Skin of body (tissue), 2 donors: ENCODE results near the gene RUFY4. TPM values are rescaled to one million over a fixed set of nuclear protein-coding genes. Genes with fewer than 3 reads are reported as not detected.
"Not testable (repeated sequence)": the region's sequence is repeated elsewhere in the genome, so short reads cannot be mapped to it uniquely, and the experiment has no call there.

Experiments
- DNase-seq: peaks from one replicate; lab custom pipeline; 2025; lab: John Stamatoyannopoulos, UW
- total RNA-seq: library from RNA; depleted of rRNA; stranded (reverse); fragments of >200 nt; gene quantifications from one replicate; pipeline ENCODE4 v1.2.3, GENCODE V29; 2014

The RUFY4 gene
- total RNA-seq, 1 donor from 2014 or later: 0.10 TPM

DNA sequence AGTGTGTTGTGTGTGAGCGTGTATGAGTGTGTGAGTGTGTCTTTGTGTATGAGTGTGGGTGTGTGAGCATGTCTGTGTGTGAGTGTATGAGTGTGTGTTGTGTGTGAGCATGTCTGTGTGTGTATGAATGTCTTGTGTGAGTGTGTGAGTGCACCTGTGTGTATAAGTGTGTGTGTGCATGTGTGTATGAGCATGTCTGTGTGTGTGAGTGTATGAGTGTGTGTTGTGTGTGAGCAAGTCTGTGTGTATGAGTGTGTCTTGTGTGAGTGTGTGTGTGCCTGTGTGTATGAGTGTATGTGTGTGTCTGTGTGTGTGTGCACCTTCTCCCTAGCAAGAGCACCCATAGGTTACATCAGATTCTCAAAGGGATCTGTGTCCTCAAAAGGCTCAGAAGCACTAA is 37.8 kb upstream of the RUFY4 start:
- DNase-seq: no peak

DNA sequence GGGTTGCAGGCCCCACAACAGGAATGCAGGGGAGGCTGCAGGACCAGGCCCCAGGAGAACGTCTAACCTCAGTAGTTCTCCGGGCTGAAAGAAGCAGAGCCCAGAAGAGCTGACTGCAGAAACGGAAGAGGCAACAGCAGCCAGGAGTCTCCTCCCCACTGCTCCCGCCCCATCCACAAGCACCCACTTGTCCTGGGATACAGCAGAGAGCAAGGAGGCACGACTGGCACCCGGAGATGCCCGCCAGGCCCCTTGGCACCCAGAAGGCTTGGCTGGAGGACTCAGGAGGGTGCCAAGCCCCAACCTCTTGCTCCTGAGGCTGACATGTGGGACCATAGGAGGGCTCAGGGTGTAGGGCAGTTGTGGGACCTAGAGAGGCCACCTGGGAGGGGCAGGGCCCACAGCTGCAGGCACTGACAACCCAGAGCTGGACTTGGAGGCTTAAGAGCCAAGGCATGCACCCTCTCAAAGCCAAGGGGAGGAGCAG is 37.2 kb upstream of the RUFY4 start:
- no peak for DNase-seq

DNA sequence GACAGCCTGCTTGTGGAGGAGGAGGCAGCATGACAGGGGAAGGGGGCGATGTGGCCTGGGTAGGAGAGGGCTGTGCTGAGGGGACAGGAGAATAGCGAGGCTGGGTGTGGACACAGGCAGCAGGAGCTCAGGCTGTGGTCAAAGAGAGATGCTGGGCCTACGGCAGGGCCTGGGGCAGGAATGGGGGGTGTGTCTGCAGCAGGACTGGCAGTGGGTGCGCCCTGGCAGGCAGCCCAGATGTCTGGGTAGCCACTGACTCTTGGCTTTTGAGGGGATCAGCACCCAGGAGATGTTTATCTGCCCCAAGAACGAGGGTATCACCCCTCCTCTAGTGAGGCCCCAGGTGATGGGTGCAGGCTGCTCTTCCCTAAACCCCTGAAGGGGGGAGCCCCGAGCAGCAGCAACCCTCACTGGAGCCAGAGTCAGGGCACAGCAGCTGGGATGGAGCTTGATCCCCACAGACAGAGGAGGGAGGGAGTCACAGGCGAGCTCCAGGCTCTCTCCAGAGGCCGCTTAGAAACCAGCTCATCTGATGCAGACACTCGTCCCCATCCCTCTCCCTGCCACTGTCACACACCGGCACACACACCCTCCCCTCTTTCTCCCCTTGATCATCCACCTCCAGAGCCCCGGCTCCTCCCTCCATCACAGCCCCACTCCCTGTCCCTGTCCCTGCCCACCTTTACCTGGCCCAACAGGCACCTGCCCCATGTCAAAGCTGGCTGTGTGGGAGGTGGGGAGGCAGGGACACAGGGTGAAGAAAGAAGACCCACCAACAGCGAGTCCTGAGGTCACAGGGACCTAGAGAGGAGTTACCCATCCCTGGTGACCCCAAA is 36.5 kb upstream of the RUFY4 start:
- no peak for DNase-seq

DNA sequence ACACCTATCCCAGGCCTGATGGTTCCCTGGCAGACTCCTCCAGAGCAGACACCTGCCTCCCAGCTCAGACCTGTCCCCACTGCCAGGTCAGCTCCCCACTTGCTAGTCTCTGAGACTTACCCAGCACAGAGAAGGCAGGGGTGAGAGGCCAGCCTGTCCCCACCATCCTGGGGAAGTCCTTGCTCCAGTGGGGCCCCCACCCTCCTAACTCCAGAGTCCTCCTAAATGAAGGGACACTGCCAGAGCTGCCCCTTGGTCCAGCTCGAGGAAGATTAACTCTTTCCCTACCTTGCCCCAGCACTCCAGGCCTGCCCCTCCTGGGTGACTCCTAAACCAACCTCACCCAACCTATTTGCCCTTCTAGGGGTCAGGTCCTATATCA is 35.9 kb upstream of the RUFY4 start:
- no peak for DNase-seq

DNA sequence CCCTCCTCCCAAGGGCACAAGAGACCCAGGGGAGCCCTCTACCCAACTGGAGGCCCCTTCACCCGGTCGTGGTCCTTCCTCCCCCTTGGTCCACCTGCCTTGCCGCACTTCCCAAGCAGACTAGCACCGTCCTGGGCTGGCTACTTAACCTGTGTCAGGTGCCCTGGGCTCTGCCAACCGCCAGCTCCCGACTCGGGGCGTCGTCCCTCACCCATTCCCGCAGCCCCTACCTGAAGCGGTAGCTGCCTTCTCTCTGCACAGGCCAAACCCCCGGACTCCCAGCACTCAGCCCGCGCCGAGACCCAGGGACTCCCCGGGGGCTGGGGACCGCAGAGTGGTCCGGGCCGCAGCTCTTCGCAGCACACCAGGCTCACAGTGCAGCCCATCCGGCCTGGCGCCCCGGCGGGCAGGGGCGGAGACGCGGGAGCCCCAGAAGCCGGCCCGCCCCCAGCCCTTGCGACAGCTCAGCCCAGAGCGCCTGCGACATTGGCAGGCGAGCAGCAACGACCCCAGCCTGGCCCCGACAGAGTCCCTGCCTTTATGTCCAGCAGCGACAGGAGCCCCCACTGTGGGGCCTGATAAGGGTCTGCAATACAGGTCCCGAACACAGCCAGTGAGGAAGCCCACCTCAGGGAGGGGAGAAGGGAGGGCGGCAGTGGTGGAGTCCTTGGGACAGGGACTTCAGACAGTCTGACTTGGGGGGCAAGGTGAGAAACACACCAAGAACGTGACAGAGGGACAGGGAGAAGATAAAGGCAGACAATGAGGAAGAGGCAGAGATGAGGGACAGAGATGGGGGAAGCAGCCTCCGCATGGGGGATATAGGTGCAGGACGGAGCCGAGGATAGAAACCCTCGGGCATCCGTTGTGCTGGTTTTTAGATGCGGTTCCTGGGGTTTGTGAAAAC is 35.2 kb upstream of the RUFY4 start:
- no peak for DNase-seq

DNA sequence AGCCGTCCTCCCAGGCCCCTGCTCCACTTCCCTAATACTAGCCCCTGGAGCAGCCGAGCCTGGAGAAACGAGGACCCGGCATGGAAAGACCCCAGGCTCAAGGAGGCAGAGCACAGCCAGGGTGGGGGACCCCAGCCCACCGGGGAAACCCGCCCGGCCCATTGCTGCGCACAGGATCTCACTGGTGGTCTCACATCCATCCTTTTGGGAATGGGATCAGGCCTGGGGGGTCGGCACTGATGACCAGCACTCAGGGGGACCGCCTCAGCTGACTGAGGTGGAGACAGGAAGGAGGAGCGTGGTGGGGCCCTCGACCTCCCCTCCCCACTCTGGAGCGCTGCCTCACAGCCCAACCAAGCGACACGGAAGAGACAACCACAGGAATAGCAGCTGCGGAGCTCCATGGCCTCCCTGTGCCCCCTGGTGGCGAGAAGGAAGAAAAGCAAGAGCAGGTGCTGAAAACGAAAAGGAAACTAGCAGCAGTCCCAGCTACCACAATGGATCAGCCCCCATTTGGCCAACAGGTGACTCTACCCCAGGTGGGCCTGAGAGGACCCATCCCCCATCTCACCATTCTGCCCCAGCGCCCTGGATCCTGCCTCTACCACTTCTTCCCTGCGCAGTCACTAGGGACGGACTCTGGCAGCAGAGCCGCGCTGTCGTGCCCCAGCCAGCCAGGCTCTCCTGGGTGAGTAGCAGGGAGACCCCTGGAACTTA is 34.4 kb upstream of the RUFY4 start:
- DNase-seq: peak; percentile 43

DNA sequence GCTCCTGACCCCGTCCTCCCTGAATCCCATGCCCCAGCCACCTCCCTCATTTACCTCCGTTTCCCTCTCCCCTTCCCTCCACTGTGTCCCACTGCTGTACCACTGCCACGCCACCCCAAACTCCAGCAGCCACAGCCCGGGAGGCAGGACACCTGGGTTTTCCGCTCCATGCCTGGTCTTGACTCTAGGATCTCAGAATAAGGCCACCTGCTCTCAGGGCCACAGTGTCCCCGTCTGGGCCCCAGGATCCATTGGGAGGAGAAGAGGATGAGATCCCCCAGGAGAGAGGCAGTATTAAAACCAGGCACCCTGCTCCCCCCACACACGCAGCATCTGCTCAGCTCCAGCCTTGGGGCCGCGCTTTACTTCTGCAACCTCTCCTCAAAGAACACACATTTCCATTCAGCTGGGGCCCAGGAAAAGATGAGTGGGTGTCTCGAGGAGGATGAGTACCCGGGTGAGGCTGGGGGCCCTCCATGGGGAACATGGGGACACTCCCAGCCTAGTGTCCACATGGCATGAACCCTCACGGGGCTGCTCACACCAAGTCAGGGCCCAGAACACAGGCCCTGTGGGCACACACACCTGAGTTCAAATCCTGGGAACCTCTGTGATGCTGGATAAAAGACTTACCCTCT is 33.5 kb upstream of the RUFY4 start:
- no peak for DNase-seq

DNA sequence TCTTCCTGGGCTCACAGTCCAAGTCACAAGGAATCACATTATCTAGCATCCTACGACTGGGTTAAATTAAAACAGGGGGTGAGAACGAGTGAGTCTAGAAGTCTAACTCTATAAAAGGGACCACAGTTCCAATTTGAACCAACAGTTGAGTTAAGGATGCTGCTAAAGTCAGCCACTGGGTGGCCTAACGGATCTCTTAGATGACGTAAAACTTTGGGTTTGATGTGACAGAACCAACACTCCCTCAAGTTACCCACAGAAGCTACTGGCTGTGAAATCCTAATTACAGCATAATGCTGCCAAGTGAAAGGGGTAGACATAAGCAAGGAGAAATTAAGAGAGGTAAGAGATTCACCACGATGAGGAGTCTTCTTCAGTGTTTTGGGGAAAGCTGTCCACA is 32.7 kb upstream of the RUFY4 start:
- DNase-seq: no peak

DNA sequence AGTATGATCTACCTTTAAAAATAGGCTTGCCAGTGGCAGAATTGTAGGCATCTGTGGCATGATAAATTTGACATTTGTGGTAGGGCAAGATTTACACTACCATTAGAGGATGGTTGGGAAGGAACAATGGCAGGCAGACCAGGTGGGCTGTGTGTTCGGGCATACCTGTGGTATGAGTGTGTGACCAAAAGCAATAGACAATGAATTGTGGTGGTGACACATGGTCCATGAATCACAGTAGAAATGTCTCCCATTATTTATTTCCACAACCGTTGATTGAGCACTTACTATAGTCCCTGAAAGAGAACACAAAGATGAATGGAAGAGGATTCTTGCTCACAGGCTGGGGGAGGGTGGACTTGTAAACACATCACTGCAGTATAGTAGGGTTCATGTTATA is 29.9 kb upstream of the RUFY4 start:
- no peak for DNase-seq

DNA sequence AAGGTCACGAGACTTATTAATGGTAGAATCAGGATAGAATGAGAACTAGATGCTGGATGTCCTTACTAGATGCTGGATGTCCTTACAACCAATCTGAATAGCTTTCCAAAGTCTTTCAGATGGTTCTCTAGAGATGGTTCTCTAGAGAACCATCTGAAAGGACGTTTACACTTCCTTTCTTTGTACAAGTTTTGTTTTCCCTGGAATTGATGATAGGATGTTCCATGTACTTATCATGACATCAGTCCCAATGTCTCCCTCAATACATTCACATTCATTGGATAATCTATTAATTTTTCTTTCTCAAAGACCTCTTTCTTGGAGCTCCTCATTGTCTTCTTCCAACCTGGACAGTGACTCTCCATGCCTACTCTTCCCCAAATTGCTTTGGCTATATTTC is 28.2 kb upstream of the RUFY4 start:
- no peak for DNase-seq

DNA sequence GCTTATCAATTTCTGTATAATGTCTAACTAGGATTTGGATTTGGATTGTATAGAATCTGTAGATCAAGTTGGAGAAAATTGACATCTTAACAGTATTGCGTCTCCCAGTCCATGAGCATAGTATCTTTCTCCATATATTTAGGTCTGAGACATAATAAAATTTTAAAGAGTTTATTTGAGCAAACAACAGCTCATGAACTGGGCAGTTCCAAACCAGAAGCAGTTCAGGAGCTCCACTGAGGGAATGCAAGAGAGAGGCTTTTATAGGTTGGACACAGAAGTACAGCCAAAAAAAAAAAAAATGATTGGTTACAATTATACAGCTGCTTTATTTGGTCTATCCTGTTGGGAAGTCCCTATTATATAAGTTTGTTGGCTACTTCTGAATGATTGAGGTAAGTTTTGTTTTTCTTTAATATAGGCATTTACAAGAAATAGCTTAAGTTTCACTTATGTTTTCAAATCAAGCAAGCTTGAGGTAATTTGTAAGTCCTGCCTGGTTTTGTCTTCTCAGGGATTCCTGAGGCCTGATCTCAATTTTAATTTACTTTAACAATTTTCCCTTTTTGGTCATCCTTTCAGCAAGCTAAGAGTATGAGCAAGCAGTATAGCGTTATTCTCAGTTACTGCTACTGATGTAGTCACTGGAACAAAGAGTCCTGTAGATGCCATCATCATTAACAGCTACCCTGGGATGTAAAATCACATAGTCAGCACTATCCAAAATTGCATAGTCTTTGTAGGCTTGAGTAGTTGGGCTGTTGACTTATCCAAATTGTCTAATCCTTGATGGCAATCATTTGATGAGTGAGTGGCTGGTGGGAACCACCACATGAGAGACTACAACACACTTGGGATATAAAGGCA is 27.5 kb upstream of the RUFY4 start:
- DNase-seq: no peak

DNA sequence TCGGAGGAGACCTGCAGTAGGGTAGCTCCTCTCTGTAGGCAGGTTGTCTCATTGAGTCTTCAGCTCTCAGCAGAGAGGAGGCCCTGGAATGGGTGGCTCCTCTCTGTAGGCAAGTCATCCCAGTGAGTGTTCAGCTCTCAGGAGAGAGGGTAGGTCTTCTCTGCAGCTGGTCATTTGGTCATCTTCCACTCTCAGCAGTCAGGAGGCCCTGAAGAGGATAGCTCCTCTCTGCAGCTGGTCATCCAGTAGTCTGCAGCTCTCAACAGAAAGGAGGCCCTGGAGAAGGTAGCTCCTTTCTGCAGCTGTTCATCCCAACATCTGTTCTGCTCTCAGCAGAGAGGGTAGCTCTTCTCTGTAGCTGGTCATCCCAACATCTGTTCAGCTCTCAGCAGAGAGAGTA is 26.0 kb upstream of the RUFY4 start:
- DNase-seq: no peak

DNA sequence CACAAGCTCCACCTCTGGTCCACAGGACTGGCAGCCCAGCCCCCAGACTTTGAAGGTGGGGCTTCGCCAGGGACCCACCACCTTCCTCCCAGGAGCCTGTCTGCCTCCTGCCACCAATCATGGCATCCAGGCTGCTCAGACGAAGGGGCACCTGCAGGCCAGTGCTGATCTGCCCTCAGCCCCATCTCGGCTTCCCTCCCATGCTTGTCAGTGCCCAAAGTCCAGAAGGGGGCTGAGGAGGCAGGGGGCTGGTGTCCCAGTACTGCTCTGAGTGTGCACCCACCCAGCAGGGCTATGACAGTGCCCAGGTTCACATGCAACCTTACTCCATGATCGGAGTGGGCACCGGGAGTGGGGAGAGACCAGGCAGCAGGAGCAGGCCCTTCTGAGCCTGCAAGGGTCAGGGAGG is 25.3 kb upstream of the RUFY4 start:
- no peak for DNase-seq

DNA sequence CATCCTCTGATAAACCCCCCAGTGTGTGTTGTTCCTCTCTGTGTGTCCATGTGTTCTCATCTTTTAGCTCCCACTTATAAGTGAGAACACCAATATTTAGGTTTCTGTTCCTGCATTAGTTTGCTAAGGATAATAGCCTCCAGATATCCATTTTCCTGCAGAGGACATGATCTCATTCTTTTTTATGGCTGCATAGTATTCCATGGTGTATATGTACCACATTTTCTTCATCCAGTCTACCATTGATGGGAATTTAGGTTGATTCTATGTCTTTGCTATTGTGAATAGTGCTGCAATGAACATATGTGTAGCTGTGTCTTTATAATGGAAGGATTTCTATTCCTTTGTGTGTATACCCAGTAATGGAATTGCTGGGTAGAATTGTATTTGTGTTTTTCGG is 24.5 kb upstream of the RUFY4 start:
- DNase-seq: not testable (repeated sequence)

DNA sequence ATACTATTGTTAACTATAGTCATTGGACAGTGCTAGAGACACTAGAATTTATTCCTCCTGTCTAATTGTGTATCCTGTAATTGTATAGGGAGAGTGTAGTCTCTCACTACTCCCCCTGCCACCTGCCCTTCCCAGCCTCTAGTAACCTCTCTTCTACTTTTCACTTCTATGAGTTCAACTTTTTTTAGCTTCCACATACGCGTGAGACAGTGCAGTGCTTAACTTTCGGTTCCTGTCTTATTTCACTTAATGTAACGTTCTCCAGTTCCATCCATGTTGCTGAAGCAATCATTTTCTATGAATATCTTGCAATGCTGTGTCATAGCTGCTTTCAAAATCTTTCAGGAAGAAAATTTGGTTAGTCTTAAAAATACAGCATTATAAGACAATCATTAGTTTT is 22.8 kb upstream of the RUFY4 start:
- DNase-seq: no peak

DNA sequence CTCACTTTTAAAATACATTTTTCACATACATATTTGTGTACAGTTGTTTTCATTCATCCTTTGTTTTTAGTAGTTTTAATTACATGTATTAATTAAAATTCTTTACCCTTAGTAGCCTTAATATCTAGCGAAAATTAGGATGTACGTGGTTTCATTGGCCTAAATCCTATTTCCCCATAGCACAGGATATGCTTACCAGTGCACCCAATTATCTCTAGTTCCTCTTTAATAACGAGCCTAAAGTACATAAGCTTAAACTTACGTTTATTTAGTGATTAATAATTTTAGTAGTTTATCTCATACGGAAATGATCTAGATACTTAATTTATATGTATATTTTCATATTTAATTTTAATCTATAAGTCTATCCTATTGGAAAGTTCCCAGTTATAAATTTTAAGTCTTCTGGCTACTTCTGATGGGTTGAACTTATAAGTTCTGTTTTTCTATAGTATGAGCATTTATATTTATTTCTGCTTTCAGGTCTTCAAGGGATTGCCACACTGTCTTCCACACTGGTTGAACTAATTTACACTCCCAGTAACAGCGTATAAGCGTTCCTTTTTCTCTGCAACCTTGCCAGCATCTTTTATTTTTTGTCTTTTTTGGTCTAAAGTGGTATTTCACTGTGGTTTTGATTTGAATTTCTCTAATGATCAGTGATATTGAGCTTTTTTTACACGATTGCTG is 21.4 kb upstream of the RUFY4 start:
- no peak for DNase-seq

DNA sequence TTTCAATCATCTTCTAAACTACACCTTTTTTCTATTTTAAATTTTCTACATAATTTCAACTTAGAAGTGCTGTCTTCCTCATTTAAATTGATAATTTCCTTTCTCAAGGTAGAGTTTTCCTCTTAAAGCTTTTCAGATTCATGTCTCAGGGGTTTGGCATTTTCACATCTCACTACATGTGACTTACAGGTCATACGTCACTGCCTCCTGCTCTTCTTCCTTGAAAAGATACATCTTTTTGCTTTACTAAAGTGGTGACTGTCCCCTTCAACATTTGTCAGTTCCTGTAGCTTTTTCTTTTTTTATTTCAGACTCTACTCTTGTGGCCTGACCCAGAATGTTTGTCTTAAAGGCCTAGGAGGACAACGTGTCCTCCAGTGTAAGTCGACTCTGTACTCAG is 17.1 kb upstream of the RUFY4 start:
- DNase-seq: no peak

DNA sequence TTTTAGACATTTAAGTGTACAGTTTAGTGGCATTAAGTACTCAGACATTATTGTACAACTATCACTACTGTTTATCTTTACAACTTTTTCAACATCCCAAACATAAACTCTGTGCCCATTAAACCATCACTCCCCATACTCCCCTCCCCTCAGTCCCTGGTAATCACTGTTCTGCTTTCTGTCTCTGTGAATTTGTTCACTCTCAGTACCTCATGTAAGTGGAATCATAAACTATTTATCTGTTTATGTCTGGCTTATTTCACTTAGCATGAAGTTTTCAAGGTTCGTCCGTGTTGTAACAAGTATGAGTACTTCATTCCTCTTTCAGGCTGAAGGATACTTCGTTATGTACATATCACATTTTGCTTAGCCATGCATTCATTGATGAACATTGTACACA is 9.8 kb upstream of the RUFY4 start:
- no peak for DNase-seq

DNA sequence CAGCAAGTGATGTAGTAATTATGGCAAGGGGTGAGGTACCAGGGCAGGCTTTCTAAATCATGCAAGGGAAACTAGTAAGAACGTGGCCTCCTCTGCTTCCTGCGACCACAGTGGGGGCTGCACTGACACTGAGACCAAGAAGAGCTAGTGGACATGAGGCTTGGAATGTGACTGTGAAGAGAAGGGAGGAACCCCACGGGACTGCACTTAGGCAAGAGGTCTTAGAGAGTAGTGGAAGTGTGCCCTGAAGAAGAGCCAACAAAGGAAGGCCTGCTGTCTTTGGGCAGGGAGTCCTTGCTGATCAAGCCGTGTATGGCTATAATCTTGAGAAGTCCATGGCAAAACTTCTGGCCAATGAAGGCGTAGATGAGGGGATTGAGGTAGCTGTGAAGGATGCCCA is 8.9 kb upstream of the RUFY4 start:
- DNase-seq: no peak
